DOHH2 (cell line): Measurements from ENCODE around the gene SELENOW.

Experiments used
- H3F3A ChIP-seq: fragments of 200-600 bp; sonication (generic), shearing (Covaris generic); 2 replicates; pipeline ENCODE4 v1.6.0; 2016; ENCODE audit warnings: antibody characterized with exemption, mild to moderate bottlenecking; ENCODE audit not compliant: control insufficient read depth, insufficient read depth
- H3K27ac ChIP-seq: fragments of 200-600 bp; sonication (generic); 2 replicates; pipeline ENCODE4 v1.5.1; 2014; ENCODE audit warnings: low read depth, mild to moderate bottlenecking, low read length, moderate library complexity
- H3K27me3 ChIP-seq: fragments of 200-600 bp; sonication (generic); 2 replicates; pipeline ENCODE4 v1.6.1; 2014; ENCODE audit warnings: mild to moderate bottlenecking, low read length, mixed read lengths; ENCODE audit not compliant: control insufficient read depth
- H3K36me3 ChIP-seq: fragments of 200-600 bp; sonication (generic); 2 replicates; pipeline ENCODE4 v1.6.1; 2014; ENCODE audit warnings: mild to moderate bottlenecking, low read length, moderate library complexity, mixed read lengths; ENCODE audit not compliant: control insufficient read depth
- H3K4me1 ChIP-seq: fragments of 200-600 bp; sonication (generic); 2 replicates; pipeline ENCODE4 v1.6.1; 2014; ENCODE audit warnings: mild to moderate bottlenecking, low read length, mixed read lengths; ENCODE audit not compliant: control insufficient read depth
- H3K4me2 ChIP-seq: fragments of 200-600 bp; sonication (generic); 2 replicates; pipeline ENCODE4 v1.6.0; 2014; ENCODE audit warnings: mild to moderate bottlenecking, low read length, moderate library complexity
- H3K4me3 ChIP-seq: fragments of 200-600 bp; sonication (generic); 2 replicates; pipeline ENCODE4 v1.5.1; 2014; ENCODE audit warnings: mild to moderate bottlenecking, low read length, mixed read lengths
- H3K79me2 ChIP-seq: fragments of 200-600 bp; sonication (generic); 2 replicates; pipeline ENCODE4 v1.6.1; 2014; ENCODE audit warnings: mild to moderate bottlenecking, low read length, mixed read lengths; ENCODE audit not compliant: control insufficient read depth
- H3K9me2 ChIP-seq: fragments of 200-600 bp; sonication (generic); replicated peaks from 2 replicates; pipeline ENCODE4 v1.6.1; 2014; ENCODE audit warnings: mild to moderate bottlenecking, low read length, mixed read lengths; ENCODE audit not compliant: control insufficient read depth
- H3K9me3 ChIP-seq: fragments of 200-600 bp; sonication (generic); 2 replicates; pipeline ENCODE4 v1.6.1; 2014; ENCODE audit warnings: antibody characterized with exemption, low read length, mixed read lengths; ENCODE audit not compliant: control insufficient read depth, insufficient read depth
- H4K20me1 ChIP-seq: fragments of 200-600 bp; sonication (generic); 2 replicates; pipeline ENCODE4 v1.6.0; 2014; ENCODE audit warnings: low read depth, mild to moderate bottlenecking, antibody characterized with exemption, low read length, moderate library complexity; ENCODE audit not compliant: control insufficient read depth, insufficient read depth
- CTCF ChIP-seq: fragments of 200-600 bp; sonication (generic); IDR thresholded peaks from one replicate; pipeline ENCODE4 v1.5.1; 2014; ENCODE audit warnings: antibody characterized with exemption, mild to moderate bottlenecking, low read depth, low read length; ENCODE audit not compliant: poor library complexity, severe bottlenecking
- EZH2phosphoT487 ChIP-seq: fragments of 200-600 bp; sonication (generic); IDR thresholded peaks from 2 replicates; pipeline ENCODE4 v1.6.1; 2017; ENCODE audit warnings: borderline replicate concordance, mild to moderate bottlenecking, antibody characterized with exemption, low read length, moderate library complexity, mixed read lengths

SELENOW gene

GRCh38 chr19:47765523-47766358 is 12.8 kb upstream of the SELENOW start:
- Histone ChIP-seq H3K9me3 (no peaks in the 10 kb centered on the region), H3K36me3 (no peaks in the 10 kb centered on the region), H3F3A (0 out of 2 replicates have a peak, but pooled peaks cover 1% of the 10 kb centered on the region), H3K27me3 (no peaks in the 10 kb centered on the region; the same call in 1 of the 2 replicates), H3K4me1 (peaks cover 5% of the 10 kb centered on the region; the same call in 1 of the 2 replicates), H3K27ac (no peak overlapping the region), H3K79me2 (no peaks in the 10 kb centered on the region), H4K20me1 (no peaks in the 10 kb centered on the region), H3K4me2 (no peak overlapping the region), H3K4me3 (no peak overlapping the region), H3K9me2 (no peaks in the 10 kb centered on the region)
- no peak for TF ChIP-seq EZH2phosphoT487
- peak; percentile 88 for TF ChIP-seq CTCF

- Histone ChIP-seq H3F3A (no peaks in the 10 kb centered on the region), H3K9me3 (no peaks in the 10 kb centered on the region), H3K9me2 (no peaks in the 10 kb centered on the region), H3K79me2 (no peaks in the 10 kb centered on the region), H3K4me3 (no peak overlapping the region), H3K4me2 (no peak overlapping the region), H3K27me3 (no peaks in the 10 kb centered on the region; the same call in 1 of the 2 replicates), H3K36me3 (no peaks in the 10 kb centered on the region), H3K27ac (no peak overlapping the region), H3K4me1 (peaks cover 5% of the 10 kb centered on the region; the same call in 1 of the 2 replicates), H4K20me1 (no peaks in the 10 kb centered on the region)
- no peak for TF ChIP-seq EZH2phosphoT487
- TF ChIP-seq CTCF: no peak
Measured at GRCh38 chr19:47766359-47766620, 12.2 kb upstream of the SELENOW start.

GRCh38 chr19:47766670-47767069 is 11.8 kb upstream of the SELENOW start:
- H3K36me3 ChIP-seq: no peaks in the 10 kb centered on the region
- H3K4me2 ChIP-seq: no peak overlapping the region
- no peak for TF ChIP-seq EZH2phosphoT487
- no peak for TF ChIP-seq CTCF
- H3K27ac ChIP-seq: no peak overlapping the region
- no peak overlapping the region for H3K4me3 ChIP-seq
- no peaks in the 10 kb centered on the region; the same call in 1 of the 2 replicates for H3K27me3 ChIP-seq
- H3K9me2 ChIP-seq: no peaks in the 10 kb centered on the region
- H3K4me1 ChIP-seq: peaks cover 5% of the 10 kb centered on the region; the same call in 1 of the 2 replicates
- H3K9me3 ChIP-seq: no peaks in the 10 kb centered on the region
- H3F3A ChIP-seq: no peaks in the 10 kb centered on the region
- no peaks in the 10 kb centered on the region for H3K79me2 ChIP-seq
- H4K20me1 ChIP-seq: no peaks in the 10 kb centered on the region
